Caco-2 (cell line): ENCODE measurements around the gene RNU5D-1. TPM values are rescaled to one million over a fixed set of nuclear protein-coding genes. Genes with fewer than 3 reads are reported as not detected.

Experiments
- BruUV-seq: library from RNA; stranded (reverse); fragments of 400-500 nt; replicated peaks from 2 replicates; lab custom pipeline; 2021; lab: Mats Ljungman, UMichigan
- CTCF ChIA-PET: fragments of 300-600 bp; sonication (Branson Sonifier 250); formaldehyde crosslinking; loops from one replicate; lab custom pipeline; 2022; ENCODE audit warnings: antibody characterized with exemption; lab: Charles Lee
- POLR2A ChIA-PET: fragments of 300-600 bp; sonication (Branson Sonifier 250); formaldehyde crosslinking; loops from one replicate; lab custom pipeline; 2022; ENCODE audit warnings: antibody characterized with exemption; lab: Charles Lee
- DNase-seq, 2 experiments: peaks; one replicate each; pipeline versions ENCODE4 v3.0.0 to v3.0.0-alpha.2; 2020 to 2022
- H3K27me3 ChIP-seq: replicated peaks from 2 replicates; pipeline ENCODE4 v1.6.0; 2011; ENCODE audit warnings: low read length; ENCODE audit not compliant: control insufficient read depth, insufficient read depth
- H3K36me3 ChIP-seq: 2 replicates; pipeline ENCODE4 v1.5.1; 2011; ENCODE audit warnings: low read length; ENCODE audit not compliant: control insufficient read depth, insufficient read depth
- H3K4me1 ChIP-seq: fragments of 250-450 bp; sonication (Bioruptor Pico); 2 replicates; pipeline ENCODE4 v1.5.1; 2020; ENCODE audit warnings: mild to moderate bottlenecking
- H3K4me3 ChIP-seq: 2 replicates; pipeline ENCODE4 v1.5.1; 2011; ENCODE audit warnings: low read depth, mild to moderate bottlenecking, control low read depth, low read length
- H3K9me3 ChIP-seq: fragments of 250-450 bp; sonication (Bioruptor Pico); 2 replicates; pipeline ENCODE4 v1.5.1; 2020; ENCODE audit warnings: mild to moderate bottlenecking, moderate library complexity
- H3K27ac Mint-ChIP-seq: one replicate; pipeline ENCODE4 v1.8.0; 2022; ENCODE audit warnings: mixed read lengths; ENCODE audit not compliant: unreplicated experiment
- H3K27me3 Mint-ChIP-seq: one replicate; pipeline ENCODE4 v1.8.0; 2022; ENCODE audit warnings: mixed read lengths; ENCODE audit not compliant: insufficient read depth, unreplicated experiment
- H3K36me3 Mint-ChIP-seq: one replicate; pipeline ENCODE4 v1.8.0; 2022; ENCODE audit warnings: mild to moderate bottlenecking, mixed read lengths; ENCODE audit not compliant: insufficient read depth, unreplicated experiment
- H3K4me1 Mint-ChIP-seq: one replicate; pipeline ENCODE4 v1.8.0; 2022; ENCODE audit warnings: low read depth, mixed read lengths; ENCODE audit not compliant: unreplicated experiment
- H3K4me3 Mint-ChIP-seq: one replicate; pipeline ENCODE4 v1.8.0; 2022; ENCODE audit warnings: mild to moderate bottlenecking, moderate library complexity, mixed read lengths; ENCODE audit not compliant: unreplicated experiment
- H3K9me3 Mint-ChIP-seq: one replicate; pipeline ENCODE4 v1.8.0; 2022; ENCODE audit warnings: mixed read lengths; ENCODE audit not compliant: unreplicated experiment
- CTCF ChIP-seq, 2 experiments: fragments of 200-600 bp in 1 of 2; IDR thresholded peaks; 1 replicate in 1 of 2; 2 replicates in 1 of 2; pipeline versions ENCODE4 v1.5.1 to v1.8.0; 2011 to 2022; ENCODE audit warnings: antibody characterized with exemption in 1 of 2, control low read depth in 1 of 2, inconsistent platforms in 1 of 2, low read depth in 1 of 2, low read length in 1 of 2, mild to moderate bottlenecking in 1 of 2, moderate library complexity in 1 of 2; ENCODE audit not compliant: insufficient read depth in 1 of 2, severe bottlenecking in 1 of 2, unreplicated experiment in 1 of 2
- intact Hi-C: fragments of 100-400 bp; cut with micrococcal nuclease; formaldehyde crosslinking; loops from one replicate; pipeline ENCODE4 v1.10.0; 2022; ENCODE audit not compliant: unreplicated experiment
- total RNA-seq: library from RNA; stranded (reverse); gene quantifications from 2 replicates; pipeline ENCODE4 v1.2.3, GENCODE V29; 2022

The RNU5D-1 gene
- total RNA-seq, 1 experiment from 2014 or later = 16.3 TPM

GRCh38 chr1:44682883-44683265 lies 48.1 kb downstream of the RNU5D-1 start:
- H3K9me3 Mint-ChIP-seq = no peaks in the 10 kb centered on the region
- Histone ChIP-seq H3K9me3 (no peaks in the 10 kb centered on the region), H3K4me3 (no peak overlapping the region), H3K4me1 (no peaks in the 10 kb centered on the region), H3K36me3 (no peaks in the 10 kb centered on the region), H3K27me3 (no peaks in the 10 kb centered on the region)
- ChIA-PET CTCF (no interaction called here), POLR2A (no interaction called here)
- H3K27me3 Mint-ChIP-seq = no peaks in the 10 kb centered on the region
- H3K27ac Mint-ChIP-seq = no peak overlapping the region
- BruUV-seq = no TSS peak
- no peak for DNase-seq
- no peaks in the 10 kb centered on the region for H3K4me1 Mint-ChIP-seq
- intact Hi-C loops = no loop called here
- H3K4me3 Mint-ChIP-seq = no peak overlapping the region
- H3K36me3 Mint-ChIP-seq = no peaks in the 10 kb centered on the region
- TF ChIP-seq CTCF (IDR thresholded peaks at IDR 0.05; ENCODE audit: insufficient read depth in 1 of 2, low read depth in 1 of 2, low read length in 1 of 2, severe bottlenecking in 1 of 2, unreplicated experiment in 1 of 2) = no peak

- Mint-ChIP-seq H3K9me3 (no peaks in the 10 kb centered on the region), H3K4me1 (no peaks in the 10 kb centered on the region), H3K36me3 (no peaks in the 10 kb centered on the region), H3K4me3 (no peak overlapping the region), H3K27ac (no peak overlapping the region), H3K27me3 (no peaks in the 10 kb centered on the region)
- TF ChIP-seq CTCF (IDR thresholded peaks at IDR 0.05; ENCODE audit: insufficient read depth in 1 of 2, low read depth in 1 of 2, low read length in 1 of 2, severe bottlenecking in 1 of 2, unreplicated experiment in 1 of 2) = no peak
- ChIA-PET CTCF (no interaction called here), POLR2A (no interaction called here)
- Histone ChIP-seq H3K36me3 (no peaks in the 10 kb centered on the region), H3K4me3 (no peak overlapping the region), H3K9me3 (no peaks in the 10 kb centered on the region), H3K27me3 (no peaks in the 10 kb centered on the region), H3K4me1 (peaks cover 2% of the 10 kb centered on the region; the same call in 1 of the 2 replicates)
- no peak for DNase-seq
- BruUV-seq = no TSS peak
- intact Hi-C loops = no loop called here
These were observed 48.8 kb downstream of the RNU5D-1 start for GRCh38 chr1:44681905-44682882.

Other genes starting within 250 kb of the RNU5D-1 start
- gene TMEM53, start 56.7 kb downstream of the RNU5D-1 start, total RNA-seq = 3.5 and 4.4 TPM in 2 replicates
- gene ARMH1, start 56.5 kb downstream of the RNU5D-1 start, total RNA-seq = 0.37 TPM in 1 of 2 replicates, not detected in the other
- gene KIF2C, start 8.7 kb upstream of the RNU5D-1 start, total RNA-seq = 61.0 and 63.2 TPM in 2 replicates
- gene RPS8, start 44.4 kb upstream of the RNU5D-1 start, total RNA-seq = 1,451 and 1,467 TPM in 2 replicates
- not detected in 2 replicates for gene BEST4, start 57.0 kb upstream of the RNU5D-1 start, total RNA-seq
- 3.2 and 5.2 TPM in 2 replicates for gene PLK3, start 69.2 kb upstream of the RNU5D-1 start, total RNA-seq
- gene DYNLT4, start 76.2 kb upstream of the RNU5D-1 start, total RNA-seq = not detected in 2 replicates
- 0.53 and 1.6 TPM in 2 replicates for gene BTBD19, start 77.4 kb upstream of the RNU5D-1 start, total RNA-seq
- 0.44 and 0.48 TPM in 2 replicates for gene PTCH2, start 112.1 kb upstream of the RNU5D-1 start, total RNA-seq